ENCODE results near the gene CANT1. TPM values are rescaled to one million over a fixed set of nuclear protein-coding genes. Genes with fewer than 3 reads are reported as not detected.

Gene CANT1
- total and polyA plus RNA-seq, 2 of the 13 experiments (the other 11 are each of a cell fraction or from before 2014, with no cell fraction given), result 34.1 to 42.1 TPM

- no peak for TF ChIP-seq ELF4 (CRISPR knock-in tag; IDR thresholded peaks at IDR 0.05; ENCODE audit: borderline replicate concordance)
- no peak for TF ChIP-seq CCAR2 (optimal IDR thresholded peaks at IDR 0.05; ENCODE audit: low read depth, low read length)
- peak; percentile 21; the same call in 1 of the 2 replicates for TF ChIP-seq RNF2 (conservative IDR thresholded peaks at IDR 0.05; ENCODE audit: low read depth)
- no peak; the same call in 1 of the 2 replicates for TF ChIP-seq ZNF737 (CRISPR knock-in tag; IDR thresholded peaks at IDR 0.05; ENCODE audit: borderline replicate concordance)
- TF ChIP-seq NR2C2 (CRISPR knock-in tag; IDR thresholded peaks at IDR 0.05; ENCODE audit: borderline replicate concordance), result peak; percentile 79; the same call in 1 of the 2 replicates
- peak; percentile 77 for TF ChIP-seq ZMAT3 (CRISPR knock-in tag; conservative IDR thresholded peaks at IDR 0.05)
- TF ChIP-seq NFIB (CRISPR knock-in tag; IDR thresholded peaks at IDR 0.05; ENCODE audit: borderline replicate concordance), result 0 out of 2 replicates have a peak, but pooled peaks have one; percentile 16
- TF ChIP-seq JUN (CRISPR knock-in tag; IDR thresholded peaks at IDR 0.05), result peak; percentile 11; the same call in 1 of the 2 replicates
- TF ChIP-seq POLR2G (IDR thresholded peaks at IDR 0.05; ENCODE audit: low read depth, low read length), result peak; percentile 99
- TF ChIP-seq ERF (CRISPR knock-in tag; IDR thresholded peaks at IDR 0.05), result peak; percentile 86
- no peak for TF ChIP-seq ZNF576 (CRISPR knock-in tag; IDR thresholded peaks at IDR 0.05)
- no peak for TF ChIP-seq EP300 (IDR thresholded peaks at IDR 0.05; ENCODE audit: low read depth in 2 of 2, low read length in 2 of 2)
- no peak for TF ChIP-seq EP300 (CRISPR knock-in tag; IDR thresholded peaks at IDR 0.05; ENCODE audit: borderline replicate concordance)
- 0 out of 2 replicates have a peak, but pooled peaks have one; percentile 26 for TF ChIP-seq HNF1B (CRISPR knock-in tag; IDR thresholded peaks at IDR 0.05)
- TF ChIP-seq GMEB1 (CRISPR knock-in tag; IDR thresholded peaks at IDR 0.05; ENCODE audit: borderline replicate concordance), result peak; percentile 58; the same call in 1 of the 2 replicates
- peak; percentile 96 for TF ChIP-seq ZNF605 (CRISPR knock-in tag; IDR thresholded peaks at IDR 0.05)
- TF ChIP-seq ZNF7 (CRISPR knock-in tag; IDR thresholded peaks at IDR 0.05), result 0 out of 2 replicates have a peak, but pooled peaks have one; percentile 36
- TF ChIP-seq ZNF354B (CRISPR knock-in tag; IDR thresholded peaks at IDR 0.05), result no peak
- TF ChIP-seq ZBTB7B (CRISPR knock-in tag; IDR thresholded peaks at IDR 0.05), result peak; percentile 67
- TF ChIP-seq ZNF362 (CRISPR knock-in tag; IDR thresholded peaks at IDR 0.05; ENCODE audit: borderline replicate concordance), result no peak; the same call in 1 of the 2 replicates
- peak; percentile 61 for TF ChIP-seq RFXAP (CRISPR knock-in tag; IDR thresholded peaks at IDR 0.05; ENCODE audit: borderline replicate concordance)
- no peak for TF ChIP-seq ZNF570 (CRISPR knock-in tag; IDR thresholded peaks at IDR 0.05; ENCODE audit: borderline replicate concordance)
- TF ChIP-seq BHLHE40 (IDR thresholded peaks at IDR 0.05; ENCODE audit: low read length), result no peak
- no peak; the same call in 1 of the 2 replicates for TF ChIP-seq ZNF224 (CRISPR knock-in tag; IDR thresholded peaks at IDR 0.05)
- peak; percentile 76 for TF ChIP-seq ZNF232 (CRISPR knock-in tag; IDR thresholded peaks at IDR 0.05; ENCODE audit: borderline replicate concordance)
- TF ChIP-seq ZNF335 (CRISPR knock-in tag; IDR thresholded peaks at IDR 0.05), result peak; percentile 98
Measured at GRCh38 chr17:78979780-78980623, 29.6 kb downstream of the CANT1 start, which contains the start of gene LGALS3BP (continued).
